GM12878 (cell line): ENCODE results near the gene TBC1D25. TPM values are rescaled to one million over a fixed set of nuclear protein-coding genes. Genes with fewer than 3 reads are reported as not detected.

ENCODE experiments used
- ATAC-seq: fragments of 200-7000 bp; cut with Tn5 transposase; 3 replicates; pipeline ENCODE4 v1.9.1; 2020; ENCODE audit warnings: mild to moderate bottlenecking, moderate library complexity
- BruUV-seq: library from RNA; stranded (reverse); fragments of 400-500 nt; replicated peaks from 2 replicates; lab custom pipeline; 2021; lab: Mats Ljungman, UMichigan
- CTCF ChIA-PET: fragments of 300-600 bp; sonication (Branson Sonifier 250); formaldehyde crosslinking; extraction: SDS; loops from one replicate; lab custom pipeline; 2021; ENCODE audit warnings: inconsistent platforms; lab: Yijun Ruan, JAX
- POLR2A ChIA-PET: fragments of 350-600 bp; formaldehyde crosslinking; extraction: SDS; loops from one replicate; lab custom pipeline; 2021; ENCODE audit warnings: inconsistent platforms; lab: Charles Lee
- RAD21 ChIA-PET: fragments of 300-600 bp; sonication (Branson Sonifier 250); formaldehyde crosslinking; loops from one replicate; lab custom pipeline; 2023; ENCODE audit warnings: antibody characterized with exemption; ENCODE audit not compliant: unreplicated experiment; lab: Charles Lee
- SMC1A ChIA-PET: fragments of 300-600 bp; sonication (Branson Sonifier 250); formaldehyde crosslinking; loops from one replicate; lab custom pipeline; 2023; ENCODE audit not compliant: unreplicated experiment, uncharacterized antibody; lab: Charles Lee
- DNase-seq: peaks from one replicate; pipeline ENCODE4 v3.0.0-alpha.2; 2011; ENCODE audit warnings: low read depth, low spot score
- FAIRE-seq: peaks from 3 replicates; lab custom pipeline; 2011; peaks lifted over from hg19 to GRCh38; lab: Jason Lieb, UNC
- H2AFZ ChIP-seq: 2 replicates; pipeline ENCODE4 v1.6.0; 2011; ENCODE audit warnings: low read depth, low read length, control low read depth; ENCODE audit not compliant: control insufficient read depth
- H3K27ac ChIP-seq: 2 replicates; pipeline ENCODE4 v1.5.1; 2011; ENCODE audit warnings: control low read depth; ENCODE audit not compliant: control insufficient read depth, insufficient read depth
- H3K27me3 ChIP-seq, 2 experiments: replicated peaks in 1 of 2; 2 replicates each; pipeline versions ENCODE4 v1.6.0 to v1.6.1; 2011; ENCODE audit warnings: low read length in 1 of 2; ENCODE audit not compliant: control insufficient read depth in 2 of 2, insufficient read depth in 2 of 2
- H3K36me3 ChIP-seq, 2 experiments: 2 replicates each; pipeline ENCODE4 v1.5.1; 2011; ENCODE audit warnings: low read length in 1 of 2; ENCODE audit not compliant: control insufficient read depth in 2 of 2, insufficient read depth in 2 of 2
- H3K4me1 ChIP-seq: 2 replicates; pipeline ENCODE4 v1.6.1; 2011; ENCODE audit warnings: mild to moderate bottlenecking, low read length, moderate library complexity, mixed read lengths; ENCODE audit not compliant: control insufficient read depth, insufficient read depth
- H3K4me2 ChIP-seq: 2 replicates; pipeline ENCODE4 v1.6.0; 2011; ENCODE audit warnings: control low read depth; ENCODE audit not compliant: control insufficient read depth, insufficient read depth
- H3K4me3 ChIP-seq: fragments of 200-600 bp; sonication (generic); 2 replicates; pipeline ENCODE4 v1.5.1; 2016
- H3K79me2 ChIP-seq: 2 replicates; pipeline ENCODE4 v1.6.0; 2011; ENCODE audit warnings: low read length; ENCODE audit not compliant: control insufficient read depth, insufficient read depth
- H3K9ac ChIP-seq: 2 replicates; pipeline ENCODE4 v1.8.0; 2011; ENCODE audit warnings: low read length, control low read depth, mixed read lengths; ENCODE audit not compliant: control insufficient read depth, insufficient read depth
- H3K9me3 ChIP-seq: replicated peaks from 3 replicates; pipeline ENCODE4 v1.5.1; 2011; ENCODE audit warnings: mild to moderate bottlenecking, low read length; ENCODE audit not compliant: control insufficient read depth, insufficient read depth
- H4K20me1 ChIP-seq: 2 replicates; pipeline ENCODE4 v1.6.0; 2011; ENCODE audit not compliant: control insufficient read depth, insufficient read depth
- IRF4 ChIP-seq: IDR thresholded peaks from 2 replicates; pipeline ENCODE4 v1.6.1; 2011; ENCODE audit warnings: low read depth, low read length
- MEF2B ChIP-seq: fragments of 450-650 bp; IDR thresholded peaks from 2 replicates; pipeline ENCODE4 v1.6.1; 2018; ENCODE audit warnings: mild to moderate bottlenecking, moderate library complexity; ENCODE audit not compliant: partially characterized antibody, poor library complexity, severe bottlenecking
- NBN ChIP-seq: fragments of 450-650 bp; IDR thresholded peaks from 2 replicates; pipeline ENCODE4 v1.6.1; 2016
- RFX5 ChIP-seq: IDR thresholded peaks from 2 replicates; pipeline ENCODE4 v1.6.1; 2011; ENCODE audit warnings: low read depth, low read length, improper control_type of control experiment
- TCF3 ChIP-seq: IDR thresholded peaks from 2 replicates; pipeline ENCODE4 v1.6.1; 2012; ENCODE audit warnings: low read depth, mild to moderate bottlenecking, low read length, borderline replicate concordance; ENCODE audit not compliant: insufficient read depth
- YBX1 ChIP-seq: fragments of 450-650 bp; IDR thresholded peaks from 2 replicates; pipeline ENCODE4 v1.6.1; 2016; ENCODE audit warnings: antibody characterized with exemption
- ZNF592 ChIP-seq: fragments of 450-650 bp; IDR thresholded peaks from 2 replicates; pipeline ENCODE4 v1.6.1; 2017; ENCODE audit warnings: mild to moderate bottlenecking, moderate library complexity
- WGBS: methylation state at CpG from one replicate; pipeline ENCODE4 v1.1.6; 2016; ENCODE audit warnings: low lambda C conversion rate; ENCODE audit not compliant: insufficient replicate concordance, insufficient coverage; ENCODE audit errors: missing lambda C conversion rate; 5-methylcytosine and 5-hydroxymethylcytosine counted together
- in situ Hi-C: fragments of 300-500 bp; cut with MboI; formaldehyde crosslinking; loops from 9 replicates; pipeline ENCODE4 v1.14.3; 2018; ENCODE audit warnings: mixed read lengths
- intact Hi-C: fragments of 100-400 bp; cut with micrococcal nuclease; formaldehyde crosslinking; loops from one replicate; pipeline ENCODE4 v1.14.2; 2022; ENCODE audit not compliant: unreplicated experiment
- polyA plus RNA-seq, 11 experiments: library from polyadenylated mRNA; depleted of rRNA in 4 of 11; unstranded in 6 of 11; stranded (reverse) in 5 of 11; fragments of >200 nt; fragmentation: Nextera tagmentation in 4 of 11; fragmentation: Illumina TruSeq in 1 of 11; extraction: Ambion mirVana in 4 of 11; extraction: Trizol in 1 of 11; gene quantifications; 1 replicate in 1 of 11; 2 replicates in 10 of 11; pipeline versions ENCODE4 v1.2.1 to v1.2.3, GENCODE V29; 2011 to 2016; ENCODE audit warnings: inconsistent platforms in 2 of 11, missing spikeins in 2 of 11, low read depth in 1 of 11
- total RNA-seq, 4 experiments: library from RNA; depleted of rRNA in 3 of 4; stranded (reverse); fragments of >200 nt in 3 of 4; fragmentation: Illumina TruSeq in 1 of 4; extraction: Trizol in 1 of 4; gene quantifications; 2 replicates each; pipeline versions ENCODE4 v1.2.1 to v1.2.3, GENCODE V29; 2013 to 2021

Gene TBC1D25
- total and polyA plus RNA-seq, 10 of the 15 experiments (the other 5 are each of a cell fraction or from before 2014, with no cell fraction given): 0.79 to 17.3 (median 10.0) TPM

DNA sequence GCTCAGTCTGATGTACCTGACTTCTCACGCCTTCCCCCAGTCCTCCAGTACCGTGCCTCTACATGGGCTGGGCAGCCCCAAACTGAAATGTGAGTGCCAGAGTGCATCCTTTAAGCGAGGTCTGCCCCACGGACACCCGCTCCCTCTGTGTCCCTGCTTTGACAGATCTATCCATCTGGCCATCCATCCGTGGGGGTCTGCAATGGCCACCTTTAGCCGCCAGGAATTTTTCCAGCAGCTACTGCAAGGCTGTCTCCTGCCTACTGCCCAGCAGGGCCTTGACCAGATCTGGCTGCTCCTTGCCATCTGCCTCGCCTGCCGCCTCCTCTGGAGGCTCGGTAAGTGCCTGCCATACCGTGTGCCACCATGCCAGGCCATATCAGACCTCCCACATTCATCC lies 29.9 kb upstream of the TBC1D25 start:
- Histone ChIP-seq H3K79me2 (no peaks in the 10 kb centered on the region), H2AFZ (0 out of 2 replicates have a peak overlapping the region, but pooled peaks have one; percentile 9)
- RAD21 ChIA-PET: no interaction called here
- BruUV-seq: no TSS peak
- 45% methylated on average over 11 of the region's 11 CpGs for WGBS
- in situ Hi-C loops: no loop called here
- TF ChIP-seq YBX1 (no peak), MEF2B (no peak), IRF4 (no peak), RFX5 (no peak), ZNF592 (no peak), TCF3 (no peak), NBN (no peak)
- TF ChIP-seq, all 136 proteins: peak for 0
- Histone ChIP-seq H3K27ac (no peak overlapping the region), H3K27me3 (no peaks in the 10 kb centered on the region), H3K4me2 (peak overlapping the region; percentile 49), H3K9me3 (no peaks in the 10 kb centered on the region), H4K20me1 (no peaks in the 10 kb centered on the region), H3K9ac (peak overlapping the region; percentile 61), H3K36me3 (no peaks in the 10 kb centered on the region), H3K4me3 (peak overlapping the region; percentile 79), H3K4me1 (no peaks in the 10 kb centered on the region; the same call in 1 of the 2 replicates)
- ChIA-PET SMC1A (interaction anchor here (0.8 kb wide), 1 partner anchor 66 kb away, joined by 3 read pairs; no protein-coding TSS in a partner anchor), POLR2A (interaction anchor here (1.0 kb wide), 1 partner anchor 30 kb away, joined by 3 read pairs; the partner anchor contains the start of gene TBC1D25), CTCF (no interaction called here)
- DNase-seq (no peak), FAIRE-seq (no peak), ATAC-seq (no peak)
- intact Hi-C loops: loop anchor here (2.0 kb wide), 1 partner anchor 33 kb away; the partner anchor contains the start of gene FTSJ1
